ENCODE data around the gene SPC25.

DNA sequence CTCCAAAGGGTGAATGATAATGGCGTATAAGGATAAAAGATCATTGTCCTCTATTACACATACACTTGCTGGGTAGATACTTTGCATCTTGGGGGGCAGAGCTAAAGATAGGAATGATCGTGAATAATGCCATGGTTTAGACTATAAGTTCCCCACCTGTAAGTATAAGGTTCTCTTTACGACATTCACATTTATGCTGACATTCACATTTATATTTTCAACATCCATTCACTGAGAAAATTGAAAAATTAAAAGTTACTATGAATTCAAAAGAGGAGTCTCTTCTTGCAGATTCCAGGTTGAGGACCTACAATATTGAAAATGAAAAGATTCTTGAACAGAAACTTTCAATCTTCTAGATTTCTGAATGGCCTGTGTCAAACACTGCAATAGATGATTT, 2.1 kb upstream of the SPC25 start:
- TF ChIP-seq YY1 (IDR thresholded peaks at IDR 0.05; ENCODE audit: low read depth) (no peak), EP300 (IDR thresholded peaks at IDR 0.05; ENCODE audit: borderline replicate concordance) (no peak), ZBTB7A (IDR thresholded peaks at IDR 0.05; ENCODE audit: low read depth) (no peak)
- TF ChIP-seq, protein P1, sequence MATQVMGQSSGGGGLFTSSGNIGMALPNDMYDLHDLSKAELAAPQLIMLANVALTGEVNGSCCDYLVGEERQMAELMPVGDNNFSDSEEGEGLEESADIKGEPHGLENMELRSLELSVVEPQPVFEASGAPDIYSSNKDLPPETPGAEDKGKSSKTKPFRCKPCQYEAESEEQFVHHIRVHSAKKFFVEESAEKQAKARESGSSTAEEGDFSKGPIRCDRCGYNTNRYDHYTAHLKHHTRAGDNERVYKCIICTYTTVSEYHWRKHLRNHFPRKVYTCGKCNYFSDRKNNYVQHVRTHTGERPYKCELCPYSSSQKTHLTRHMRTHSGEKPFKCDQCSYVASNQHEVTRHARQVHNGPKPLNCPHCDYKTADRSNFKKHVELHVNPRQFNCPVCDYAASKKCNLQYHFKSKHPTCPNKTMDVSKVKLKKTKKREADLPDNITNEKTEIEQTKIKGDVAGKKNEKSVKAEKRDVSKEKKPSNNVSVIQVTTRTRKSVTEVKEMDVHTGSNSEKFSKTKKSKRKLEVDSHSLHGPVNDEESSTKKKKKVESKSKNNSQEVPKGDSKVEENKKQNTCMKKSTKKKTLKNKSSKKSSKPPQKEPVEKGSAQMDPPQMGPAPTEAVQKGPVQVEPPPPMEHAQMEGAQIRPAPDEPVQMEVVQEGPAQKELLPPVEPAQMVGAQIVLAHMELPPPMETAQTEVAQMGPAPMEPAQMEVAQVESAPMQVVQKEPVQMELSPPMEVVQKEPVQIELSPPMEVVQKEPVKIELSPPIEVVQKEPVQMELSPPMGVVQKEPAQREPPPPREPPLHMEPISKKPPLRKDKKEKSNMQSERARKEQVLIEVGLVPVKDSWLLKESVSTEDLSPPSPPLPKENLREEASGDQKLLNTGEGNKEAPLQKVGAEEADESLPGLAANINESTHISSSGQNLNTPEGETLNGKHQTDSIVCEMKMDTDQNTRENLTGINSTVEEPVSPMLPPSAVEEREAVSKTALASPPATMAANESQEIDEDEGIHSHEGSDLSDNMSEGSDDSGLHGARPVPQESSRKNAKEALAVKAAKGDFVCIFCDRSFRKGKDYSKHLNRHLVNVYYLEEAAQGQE (IDR thresholded peaks at IDR 0.05; ENCODE audit: low read depth) = no peak
- TF ChIP-seq, protein P2, sequence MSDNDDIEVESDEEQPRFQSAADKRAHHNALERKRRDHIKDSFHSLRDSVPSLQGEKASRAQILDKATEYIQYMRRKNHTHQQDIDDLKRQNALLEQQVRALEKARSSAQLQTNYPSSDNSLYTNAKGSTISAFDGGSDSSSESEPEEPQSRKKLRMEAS (IDR thresholded peaks at IDR 0.05) = no peak

All from Ishikawa (cell line).